AG04450 (cell line): ENCODE results near the gene TEX55. TPM values are rescaled to one million over a fixed set of nuclear protein-coding genes. Genes with fewer than 3 reads are reported as not detected.
"Not testable (repeated sequence)": the region's sequence is repeated elsewhere in the genome, so short reads cannot be mapped to it uniquely, and the experiment has no call there.

Source experiments
- CTCF ChIA-PET: fragments of 300-600, 350-600 bp; formaldehyde crosslinking; extraction: SDS; loops from one replicate; lab custom pipeline; 2022; ENCODE audit warnings: antibody characterized with exemption, inconsistent platforms; lab: Charles Lee
- POLR2A ChIA-PET: fragments of 350-600 bp; formaldehyde crosslinking; extraction: SDS; loops from one replicate; lab custom pipeline; 2021; ENCODE audit warnings: antibody characterized with exemption, inconsistent platforms; lab: Yijun Ruan, JAX
- DNase-seq: peaks from one replicate; pipeline ENCODE4 v3.0.0-alpha.2; 2011; ENCODE audit warnings: low read depth, low spot score
- H3K27ac ChIP-seq: one replicate; pipeline ENCODE4 v1.5.1; 2012; ENCODE audit warnings: low read depth, low read length, control low read depth
- H3K27me3 ChIP-seq: one replicate; pipeline ENCODE4 v1.6.0; 2012; ENCODE audit warnings: low read length; ENCODE audit not compliant: control insufficient read depth, insufficient read depth
- H3K4me3 ChIP-seq: 2 replicates; pipeline ENCODE4 v1.5.1; 2011; ENCODE audit warnings: mild to moderate bottlenecking, low read depth, low read length, control low read depth
- H3K9me3 ChIP-seq: 2 replicates; pipeline ENCODE4 v1.5.1; 2012; ENCODE audit warnings: low read length; ENCODE audit not compliant: control insufficient read depth, insufficient read depth
- polyA plus RNA-seq: library from polyadenylated mRNA; depleted of rRNA; stranded (reverse); fragments of >200 nt; gene quantifications from 2 replicates; pipeline ENCODE4 v1.2.3, GENCODE V29; 2011
- TF ChIP-seq, protein P1 (sequence below): IDR thresholded peaks from 2 replicates; pipeline ENCODE4 v1.5.1; 2011; ENCODE audit warnings: low read depth, low read length, control low read depth, inconsistent platforms

TEX55 gene
- polyA plus RNA-seq, 1 experiment, result not detected

DNA sequence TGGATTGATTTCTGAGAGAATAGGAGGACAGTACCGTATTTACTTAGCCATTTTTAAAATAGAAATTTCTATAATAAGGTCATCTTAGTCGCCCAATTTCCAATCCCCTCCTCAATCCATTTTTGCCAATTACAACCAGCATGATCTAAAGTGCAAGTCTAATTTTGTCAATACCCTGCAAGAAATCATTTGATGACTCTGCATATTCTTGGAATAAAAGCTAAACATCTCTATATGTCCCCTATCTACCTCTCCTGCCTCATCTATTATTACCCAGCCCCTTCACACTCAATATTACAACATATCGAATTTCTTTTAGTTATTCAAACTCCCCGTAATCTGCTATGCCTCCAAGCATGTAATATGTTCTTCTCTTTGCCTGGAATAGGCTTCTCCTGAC lies 41.9 kb upstream of the TEX55 start:
- POLR2A ChIA-PET, result no interaction called here
- Histone ChIP-seq H3K27me3 (no peaks in the 10 kb centered on the region), H3K27ac (no peak overlapping the region), H3K4me3 (no peak overlapping the region), H3K9me3 (no peaks in the 10 kb centered on the region)
- CTCF ChIA-PET, result interaction anchor here (1.0 to 4.7 kb wide), 3 partner anchors 9 to 221 kb away, joined by 4 to 43 read pairs (median 6); no protein-coding TSS in a partner anchor
- TF ChIP-seq, protein P1, sequence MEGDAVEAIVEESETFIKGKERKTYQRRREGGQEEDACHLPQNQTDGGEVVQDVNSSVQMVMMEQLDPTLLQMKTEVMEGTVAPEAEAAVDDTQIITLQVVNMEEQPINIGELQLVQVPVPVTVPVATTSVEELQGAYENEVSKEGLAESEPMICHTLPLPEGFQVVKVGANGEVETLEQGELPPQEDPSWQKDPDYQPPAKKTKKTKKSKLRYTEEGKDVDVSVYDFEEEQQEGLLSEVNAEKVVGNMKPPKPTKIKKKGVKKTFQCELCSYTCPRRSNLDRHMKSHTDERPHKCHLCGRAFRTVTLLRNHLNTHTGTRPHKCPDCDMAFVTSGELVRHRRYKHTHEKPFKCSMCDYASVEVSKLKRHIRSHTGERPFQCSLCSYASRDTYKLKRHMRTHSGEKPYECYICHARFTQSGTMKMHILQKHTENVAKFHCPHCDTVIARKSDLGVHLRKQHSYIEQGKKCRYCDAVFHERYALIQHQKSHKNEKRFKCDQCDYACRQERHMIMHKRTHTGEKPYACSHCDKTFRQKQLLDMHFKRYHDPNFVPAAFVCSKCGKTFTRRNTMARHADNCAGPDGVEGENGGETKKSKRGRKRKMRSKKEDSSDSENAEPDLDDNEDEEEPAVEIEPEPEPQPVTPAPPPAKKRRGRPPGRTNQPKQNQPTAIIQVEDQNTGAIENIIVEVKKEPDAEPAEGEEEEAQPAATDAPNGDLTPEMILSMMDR, result no peak
- DNase-seq, result no peak

DNA sequence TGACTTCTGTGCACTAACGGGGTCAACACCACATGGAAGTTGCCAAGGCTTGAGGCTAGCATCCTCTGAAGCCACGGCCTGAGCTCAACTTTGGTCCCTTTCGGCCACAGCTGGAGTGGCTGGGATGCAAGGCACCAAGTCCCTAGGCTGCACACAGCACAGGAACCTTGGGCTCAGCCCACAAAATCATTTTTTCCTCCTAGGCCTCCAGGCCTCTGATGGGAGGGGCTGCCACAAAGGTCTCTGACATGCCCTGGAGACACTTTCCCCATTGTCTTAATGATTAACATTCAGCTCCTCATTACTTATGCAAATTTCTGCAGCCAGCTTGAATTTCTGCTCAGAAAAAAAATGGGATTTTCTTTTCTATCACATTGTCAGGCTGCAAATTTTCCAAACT lies 27.6 kb upstream of the TEX55 start:
- CTCF ChIA-PET, DNase-seq, H3K27me3 ChIP-seq: not testable (repeated sequence)

DNA sequence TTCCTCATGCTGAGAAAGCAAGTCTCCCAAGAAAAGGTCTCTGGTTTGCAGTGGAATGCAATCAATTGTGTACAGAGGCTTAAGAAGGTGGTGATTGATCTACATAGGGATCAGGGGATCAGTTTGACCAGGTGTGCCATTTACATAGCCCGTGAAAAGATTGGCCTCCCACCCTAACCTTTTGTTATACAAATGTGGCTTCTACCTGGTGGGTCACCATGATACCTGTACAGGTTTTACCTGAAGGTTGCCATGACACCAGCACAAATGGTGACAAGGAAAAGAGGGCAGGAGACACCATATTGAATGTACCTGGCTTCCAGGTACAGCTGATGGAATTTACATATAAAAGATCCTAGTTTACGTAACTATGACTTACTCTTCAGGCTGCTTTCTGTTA lies 25.5 kb upstream of the TEX55 start:
- no peak for DNase-seq
- Histone ChIP-seq H3K27me3 (peaks cover 2% of the 10 kb centered on the region), H3K9me3 (peaks cover 3% of the 10 kb centered on the region; the same call in 1 of the 2 replicates), H3K4me3 (no peak overlapping the region), H3K27ac (no peak overlapping the region)
- ChIA-PET POLR2A (no interaction called here), CTCF (no interaction called here)
- TF ChIP-seq, protein P1, result no peak

More for the DNA sequence above, 27.6 kb upstream of the TEX55 start:
- H3K9me3 ChIP-seq, H3K27ac ChIP-seq, H3K4me3 ChIP-seq, POLR2A ChIA-PET: not testable (repeated sequence)

DNA sequence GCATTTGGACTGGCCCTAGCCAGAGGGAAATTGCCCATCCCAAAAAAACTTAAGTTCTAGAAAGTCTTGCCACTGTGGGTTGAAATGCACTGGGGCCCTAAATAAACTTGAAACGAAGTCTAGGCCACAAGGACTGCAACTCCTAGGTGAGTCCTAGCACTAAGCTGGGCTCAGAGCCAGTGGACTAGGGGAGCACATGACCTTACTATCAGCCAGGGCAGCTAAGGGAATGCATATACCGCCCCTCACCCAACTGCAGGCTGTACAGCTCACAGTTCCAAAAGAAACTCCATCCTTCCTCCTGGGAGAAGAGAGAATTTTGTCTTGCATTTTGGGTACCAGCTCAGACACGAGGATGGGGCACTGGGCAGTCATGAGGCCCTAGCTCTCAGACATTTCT lies 23.6 kb upstream of the TEX55 start:
- Histone ChIP-seq H3K9me3 (peaks cover 3% of the 10 kb centered on the region; the same call in 1 of the 2 replicates), H3K4me3 (no peak overlapping the region), H3K27ac (no peak overlapping the region), H3K27me3 (peaks cover 2% of the 10 kb centered on the region)
- TF ChIP-seq, protein P1, result no peak
- no peak for DNase-seq
- CTCF ChIA-PET, result interaction anchor here (1.0 to 1.2 kb wide), 2 partner anchors 119 to 240 kb away, joined by 3 to 4 read pairs; no protein-coding TSS in a partner anchor
- POLR2A ChIA-PET, result no interaction called here

DNA sequence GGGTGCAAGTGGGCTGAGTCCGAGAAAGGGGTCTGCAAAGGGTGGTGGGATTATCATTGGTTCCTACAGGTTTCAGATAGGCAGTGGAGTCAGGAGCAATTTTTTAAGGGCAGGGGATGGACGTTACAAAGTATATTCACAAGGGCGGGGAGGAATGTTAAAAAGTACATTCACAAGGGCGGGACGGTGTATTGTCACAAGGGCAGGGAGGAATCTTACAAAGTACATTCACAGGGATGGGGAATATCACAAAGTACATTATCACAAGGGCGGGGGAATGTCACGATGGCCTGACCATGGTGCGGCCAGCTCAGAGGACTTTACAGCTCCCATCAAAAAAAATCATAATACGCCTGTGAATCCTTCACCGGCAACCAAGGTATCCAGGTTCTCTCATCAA lies 20.6 kb upstream of the TEX55 start:
- TF ChIP-seq, protein P1, result no peak
- Histone ChIP-seq H3K27me3 (peaks cover 2% of the 10 kb centered on the region), H3K4me3 (no peak overlapping the region), H3K27ac (no peak overlapping the region), H3K9me3 (no peaks in the 10 kb centered on the region)
- DNase-seq, result no peak
- ChIA-PET CTCF (interaction anchor here (0.6 to 1.3 kb wide), 2 partner anchors 243 to 318 kb away, joined by 4 to 6 read pairs; no protein-coding TSS in a partner anchor), POLR2A (no interaction called here)
